ENCODE results near the gene EPPIN. TPM values are rescaled to one million over a fixed set of nuclear protein-coding genes. Genes with fewer than 3 reads are reported as not detected.

The EPPIN gene
- total and polyA plus RNA-seq, 2 of the 8 experiments (the other 6 are each of a cell fraction or from before 2014, with no cell fraction given), result 0.06 TPM; not detected in 1

GRCh38 chr20:45502561-45502960, 44.6 kb downstream of the EPPIN start:
- no peak overlapping the region for H3K4me2 ChIP-seq (ENCODE audit: insufficient read depth in 1 of 2, low read depth in 2 of 2, low read length in 2 of 2)
- no peaks in the 10 kb centered on the region for H3K79me1 ChIP-seq (ENCODE audit: low read depth, low read length)
- H2BK120ac ChIP-seq (replicated peaks; ENCODE audit: low read depth, low read length), result no peak overlapping the region
- no peaks in the 10 kb centered on the region for H3K9me3 ChIP-seq (ENCODE audit: insufficient read depth in 2 of 2, low read depth in 1 of 2, low read length in 1 of 2)
- H3K79me2 ChIP-seq (ENCODE audit: control insufficient read depth in 1 of 2, insufficient read depth in 2 of 2, low read length in 2 of 2), result no peaks in the 10 kb centered on the region
- no peak overlapping the region for H3K9ac ChIP-seq (replicated peaks in 1 of 4; ENCODE audit: extremely low read depth in 1 of 4, low read depth in 3 of 4, low read length in 3 of 4)
- CTCF ChIA-PET (ENCODE audit: partially characterized antibody), result interaction anchor here (0.6 to 3.0 kb wide), 5 partner anchors 20 to 269 kb away, joined by 3 to 13 read pairs (median 4); partner anchors contain the start of gene WFDC6
- no peak overlapping the region for H2BK12ac ChIP-seq (ENCODE audit: low read depth, low read length)
- no peak overlapping the region for H4K8ac ChIP-seq (ENCODE audit: extremely low read depth, insufficient read depth, low read length)
- H3K14ac ChIP-seq (ENCODE audit: insufficient read length), result no peak overlapping the region
- no peak overlapping the region for H3K23ac ChIP-seq (ENCODE audit: insufficient read length)
- no peaks in the 10 kb centered on the region for H3K27me3 ChIP-seq (replicated peaks in 1 of 4; ENCODE audit: control insufficient read depth in 3 of 4, extremely low read depth in 1 of 4, insufficient read depth in 3 of 4, low read length in 3 of 4)
- H3K4me3 ChIP-seq (ENCODE audit: extremely low read depth in 1 of 4, insufficient read depth in 2 of 4, low read depth in 3 of 4, low read length in 4 of 4), result no peak overlapping the region
- H2AK5ac ChIP-seq (ENCODE audit: low read depth, low read length), result no peak overlapping the region
- no peak overlapping the region for H3K56ac ChIP-seq (replicated peaks; ENCODE audit: insufficient read length, low read depth, low read length)
- no peaks in the 10 kb centered on the region for H4K20me1 ChIP-seq (replicated peaks in 1 of 2; ENCODE audit: control insufficient read depth in 1 of 2, insufficient read depth in 2 of 2, low read length in 2 of 2)
- no peak overlapping the region for H3K27ac ChIP-seq (ENCODE audit: low read depth, low read length)
- no peak overlapping the region for H2BK15ac ChIP-seq (ENCODE audit: low read length)
- TF ChIP-seq JUN (IDR thresholded peaks at IDR 0.05; ENCODE audit: low read depth, low read length) (no peak), SIRT6 (IDR thresholded peaks at IDR 0.05; ENCODE audit: low read length) (no peak), NRF1 (IDR thresholded peaks at IDR 0.05; ENCODE audit: low read depth, low read length) (no peak), EGR1 (IDR thresholded peaks at IDR 0.05; ENCODE audit: borderline replicate concordance, low read depth, low read length) (no peak), SAP30 (IDR thresholded peaks at IDR 0.05; ENCODE audit: insufficient read depth, insufficient replicate concordance, low read length) (no peak), CBX8 (IDR thresholded peaks at IDR 0.05; ENCODE audit: borderline replicate concordance, low read depth, low read length) (no peak), CTCF (IDR thresholded peaks at IDR 0.05; ENCODE audit: control extremely low read depth in 1 of 3, insufficient read depth in 1 of 3, low read depth in 1 of 3, low read length in 3 of 3) (no peak)
- no peak overlapping the region for H2BK5ac ChIP-seq (ENCODE audit: low read depth, low read length)
- no peak for FAIRE-seq
- no peak for DNase-seq (ENCODE audit: low read depth in 1 of 2, low spot score in 2 of 2)
- no peaks in the 10 kb centered on the region for H3K23me2 ChIP-seq (ENCODE audit: low read depth, low read length)
- no peak overlapping the region for H2BK20ac ChIP-seq (ENCODE audit: low read length)
- POLR2A ChIA-PET (ENCODE audit: partially characterized antibody), result no interaction called here
- no peak overlapping the region for H4K5ac ChIP-seq (ENCODE audit: insufficient read length, low read depth, low read length)
- no peak overlapping the region for H3K4ac ChIP-seq (replicated peaks; ENCODE audit: insufficient read length, low read depth, low read length)
- H2AFZ ChIP-seq (ENCODE audit: low read length), result no peak overlapping the region
- no peaks in the 10 kb centered on the region for H3K36me3 ChIP-seq (ENCODE audit: control insufficient read depth in 2 of 4, insufficient read depth in 4 of 4, low read length in 3 of 4)
- no peak overlapping the region for H3K18ac ChIP-seq (ENCODE audit: extremely low read depth, low read length)
- WGBS, 2 experiments (ENCODE audit: extremely low coverage in 1 of 2, insufficient coverage in 1 of 2, insufficient read length in 1 of 2, insufficient replicate concordance in 2 of 2, low coverage in 1 of 2, low lambda C conversion rate in 2 of 2, missing lambda C conversion rate in 1 of 2), result 77% methylated on average over 1 of the region's 1 CpG; no CpG with 5 or more reads in 1 of the 2 experiments
- H4K91ac ChIP-seq (replicated peaks; ENCODE audit: insufficient read length, low read length), result no peak overlapping the region
- 0 out of 7 replicates have a peak, but pooled peaks cover 0 to 3% (median 0%) of the 10 kb centered on the region in 4 experiments for H3K4me1 ChIP-seq (replicated peaks in 1 of 4; ENCODE audit: control insufficient read depth in 3 of 4, insufficient read depth in 4 of 4, low read length in 3 of 4)
